Cardiac muscle cell (in vitro differentiated cells and primary cell): ENCODE data around the gene RACGAP1. TPM values are rescaled to one million over a fixed set of nuclear protein-coding genes. Genes with fewer than 3 reads are reported as not detected.
A peak's percentile ranks its signal among the peaks of the same experiment; 100 is the strongest.

Experiments used
- DNase-seq, 2 donors: peaks; one replicate each; pipeline versions ENCODE4 v3.0.0 to v3.0.0-alpha.2; 2010 to 2017; ENCODE audit warnings: low read depth in 1 of 2, low spot score in 1 of 2
- H3K27ac ChIP-seq: fragments of 200-600 bp; sonication (generic); 2 replicates; pipeline ENCODE4 v1.5.1; 2016
- H3K27me3 ChIP-seq: fragments of 200-600 bp; sonication (generic); 2 replicates; pipeline ENCODE4 v1.6.0; 2016; ENCODE audit warnings: control low read depth
- H3K36me3 ChIP-seq: fragments of 200-600 bp; sonication (generic); 2 replicates; pipeline ENCODE4 v1.5.1; 2016; ENCODE audit warnings: control low read depth
- H3K4me1 ChIP-seq: fragments of 200-600 bp; sonication (generic); 2 replicates; pipeline ENCODE4 v1.8.1; 2017; ENCODE audit warnings: low read depth, mild to moderate bottlenecking, mixed run types
- H3K4me3 ChIP-seq: fragments of 200-600 bp; sonication (generic); 2 replicates; pipeline ENCODE4 v1.5.1; 2016; ENCODE audit warnings: mild to moderate bottlenecking
- H3K9me3 ChIP-seq: fragments of 200-600 bp; sonication (generic); 2 replicates; pipeline ENCODE4 v1.5.1; 2017; ENCODE audit warnings: low read depth, mild to moderate bottlenecking, control low read depth
- CTCF ChIP-seq: IDR thresholded peaks from 2 replicates; pipeline ENCODE4 v1.5.1; 2012; ENCODE audit warnings: low read depth, mild to moderate bottlenecking, low read length
- polyA plus RNA-seq: library from polyadenylated mRNA; unstranded; fragments of >200 nt; fragmentation: Nextera tagmentation; extraction: Ambion mirVana; gene quantifications from 2 replicates; pipeline ENCODE4 v1.2.1, GENCODE V29; 2016
- total RNA-seq: library from RNA; depleted of rRNA; stranded (reverse); fragments of >200 nt; gene quantifications from 2 replicates; pipeline ENCODE4 v1.2.3, GENCODE V29; 2016

RACGAP1 gene
- total and polyA plus RNA-seq, 2 experiments from 2014 or later, result 13.4 to 63.9 TPM

GRCh38 chr12:50070314-50071060 is 45.2 kb upstream of the RACGAP1 start:
- Histone ChIP-seq H3K27me3 (no peaks in the 10 kb centered on the region), H3K27ac (no peak overlapping the region), H3K4me1 (peaks cover 6% of the 10 kb centered on the region), H3K9me3 (no peaks in the 10 kb centered on the region), H3K4me3 (no peak overlapping the region), H3K36me3 (no peaks in the 10 kb centered on the region)
- peak; percentile 97 for TF ChIP-seq CTCF
- peak; percentile 82 to 93 for DNase-seq

- H3K4me3 ChIP-seq, result no peak overlapping the region
- H3K4me1 ChIP-seq, result peaks cover 6% of the 10 kb centered on the region
- H3K36me3 ChIP-seq, result no peaks in the 10 kb centered on the region
- no peak for TF ChIP-seq CTCF
- no peaks in the 10 kb centered on the region for H3K9me3 ChIP-seq
- no peaks in the 10 kb centered on the region for H3K27me3 ChIP-seq
- no peak overlapping the region for H3K27ac ChIP-seq
- DNase-seq, result no peak
Measured at GRCh38 chr12:50069539-50069938, 44.2 kb upstream of the RACGAP1 start.

GRCh38 chr12:50069069-50069468 is 43.8 kb upstream of the RACGAP1 start:
- no peaks in the 10 kb centered on the region for H3K9me3 ChIP-seq
- H3K36me3 ChIP-seq, result no peaks in the 10 kb centered on the region
- H3K4me3 ChIP-seq, result no peak overlapping the region
- no peak for DNase-seq
- no peak overlapping the region for H3K27ac ChIP-seq
- no peaks in the 10 kb centered on the region for H3K27me3 ChIP-seq
- TF ChIP-seq CTCF, result no peak
- peaks cover 6% of the 10 kb centered on the region for H3K4me1 ChIP-seq

- no peaks in the 10 kb centered on the region for H3K27me3 ChIP-seq
- peak overlapping the region; percentile 8 for H3K27ac ChIP-seq
- DNase-seq, result peak; percentile 78 to 86
- no peaks in the 10 kb centered on the region for H3K4me1 ChIP-seq
- no peak overlapping the region for H3K4me3 ChIP-seq
- H3K36me3 ChIP-seq, result no peaks in the 10 kb centered on the region
- TF ChIP-seq CTCF, result no peak
- no peaks in the 10 kb centered on the region for H3K9me3 ChIP-seq
Measured at GRCh38 chr12:50066402-50066801, 41.1 kb upstream of the RACGAP1 start.

GRCh38 chr12:50065726-50066310 is 40.5 kb upstream of the RACGAP1 start:
- Histone ChIP-seq H3K36me3 (no peaks in the 10 kb centered on the region), H3K27me3 (no peaks in the 10 kb centered on the region), H3K9me3 (no peaks in the 10 kb centered on the region), H3K4me1 (no peaks in the 10 kb centered on the region), H3K4me3 (no peak overlapping the region), H3K27ac (no peak overlapping the region)
- no peak for DNase-seq
- no peak for TF ChIP-seq CTCF
